Stomach (tissue), 9 donors: ENCODE data around the gene SAT1. TPM values are rescaled to one million over a fixed set of nuclear protein-coding genes. Genes with fewer than 3 reads are reported as not detected.

Experiments used
- DNase-seq, 2 donors: peaks; one replicate each; pipeline versions ENCODE4 v3.0.0 to v3.0.0-alpha.2; 2013 to 2019
- H3K27ac ChIP-seq, 5 donors: fragments of 200-600 bp in 4 of 5; sonication (generic) in 4 of 5; one replicate each; pipeline ENCODE4 v1.5.1; 2013 to 2019; ENCODE audit warnings: mild to moderate bottlenecking in 1 of 5, moderate library complexity in 1 of 5
- H3K27me3 ChIP-seq, 3 donors: fragments of 200-600 bp; sonication (generic); one replicate each; pipeline ENCODE4 v1.5.1; 2017 to 2019; ENCODE audit warnings: mixed run types in 1 of 3
- H3K36me3 ChIP-seq, 4 donors: fragments of 200-600 bp; sonication (generic); 1 replicate in 3 of 4; 2 replicates in 1 of 4; pipeline ENCODE4 v1.5.1; 2016 to 2019
- H3K4me1 ChIP-seq, 4 donors: fragments of 200-600 bp; sonication (generic); one replicate each; pipeline ENCODE4 v1.5.1; 2016 to 2019
- H3K4me3 ChIP-seq, 4 donors: fragments of 200-600 bp; sonication (generic) in 3 of 4; one replicate each; pipeline ENCODE4 v1.5.1; 2016 to 2019; ENCODE audit warnings: mild to moderate bottlenecking in 1 of 4
- H3K9me3 ChIP-seq, 4 donors: fragments of 200-600 bp; sonication (generic); one replicate each; pipeline ENCODE4 v1.5.1; 2016 to 2019
- EP300 ChIP-seq: sonication (generic); formaldehyde crosslinking; IDR thresholded peaks from one replicate; pipeline ENCODE4 v1.6.1; 2017; ENCODE audit warnings: antibody characterized with exemption
- POLR2A ChIP-seq, 4 donors: fragments of 450-650 bp; IDR thresholded peaks; one replicate each; pipeline ENCODE4 v1.6.1; 2016; ENCODE audit warnings: antibody characterized with exemption in 4 of 4, control low read depth in 2 of 4, mild to moderate bottlenecking in 1 of 4, moderate library complexity in 1 of 4
- POLR2AphosphoS5 ChIP-seq, 3 donors: sonication (generic); formaldehyde crosslinking; IDR thresholded peaks; one replicate each; pipeline ENCODE4 v1.6.1; 2016; ENCODE audit warnings: antibody characterized with exemption in 3 of 3
- WGBS, 5 donors: extraction: QIAGEN DNeasy Blood & Tissue Kit in 3 of 5; methylation state at CpG; one replicate each; pipeline versions ENCODE4 v1.1.5 to v1.1.7; 2013 to 2018; 5-methylcytosine and 5-hydroxymethylcytosine counted together
- intact Hi-C: fragments of 100-400 bp; cut with DNase I; formaldehyde crosslinking; loops from one replicate; pipeline ENCODE4 v1.15.1; 2023; ENCODE audit warnings: low total_unique reads
- polyA plus RNA-seq, 3 donors: library from polyadenylated mRNA; stranded (reverse); fragments of 200-250 nt; gene quantifications; one replicate each; pipeline ENCODE4 v1.2.3, GENCODE V29; 2013
- total RNA-seq, 5 donors: library from RNA; depleted of rRNA; stranded (reverse); fragments of >200 nt; gene quantifications; one replicate each; pipeline versions ENCODE4 v1.1.0 to v1.2.3, GENCODE V29; 2014 to 2016
- TF ChIP-seq, protein P1 (sequence below), 7 experiments: fragments of 450-650 bp in 4 of 7; fragments of 200-600 bp in 3 of 7; sonication (generic) in 3 of 7; IDR thresholded peaks; one replicate each; pipeline ENCODE4 v1.5.1; 2016 to 2019; ENCODE audit warnings: antibody characterized with exemption in 7 of 7, control low read depth in 2 of 7, mild to moderate bottlenecking in 1 of 7
- donor health status: healthy with polysubstance abuse.
- donor health status: Bipolar disorder and iron deficiency.
- donor health status: healthy.

Gene SAT1
- total and polyA plus RNA-seq, 8 donors: 499 to 2,157 (median 1,032) TPM

DNA sequence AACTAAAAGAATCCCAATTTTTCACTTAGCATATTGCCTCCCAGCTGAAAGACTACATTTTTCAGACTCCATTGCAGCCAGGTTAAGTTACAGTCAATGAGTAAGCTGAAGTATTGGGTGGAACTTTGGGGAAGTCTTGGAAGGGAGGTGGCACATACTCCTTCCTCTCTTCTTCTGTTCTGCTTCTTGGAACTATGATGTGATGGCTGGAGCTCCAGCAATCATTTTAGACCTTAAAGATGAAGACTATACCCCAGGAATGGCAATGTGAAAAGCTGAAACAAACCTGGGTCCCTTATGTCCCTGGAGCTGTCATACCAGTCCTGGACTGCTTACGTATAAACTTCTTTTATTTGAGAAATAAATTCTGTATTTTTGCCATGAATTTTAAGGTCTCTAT is 30.8 kb downstream of the SAT1 start:
- DNase-seq: no peak
- 92 to 100% (median 96%) methylated on average over 1 of the region's 1 CpG for WGBS, 5 donors
- intact Hi-C loops: no loop called here

DNA sequence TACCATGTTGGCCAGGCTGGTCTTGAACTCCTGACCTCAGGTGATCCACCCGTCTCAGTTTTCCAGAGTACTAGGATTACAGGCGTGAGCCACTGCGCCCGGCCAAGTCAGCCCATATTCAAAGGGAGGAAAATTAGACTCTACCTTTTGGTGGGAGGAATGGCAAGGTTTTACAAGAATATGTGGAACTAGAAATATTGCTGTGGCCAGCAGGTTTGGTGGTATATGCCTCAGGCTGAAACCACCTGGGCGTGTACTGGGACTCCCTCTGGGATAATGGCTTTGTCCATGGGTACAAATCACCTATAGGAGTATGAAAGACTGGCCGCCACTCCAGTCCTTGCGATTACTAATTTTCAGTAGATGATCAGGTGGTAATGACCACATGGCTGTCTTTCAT is 32.4 kb downstream of the SAT1 start:
- no peaks in the 10 kb centered on the region for H3K36me3 ChIP-seq
- H3K4me3 ChIP-seq: no peak overlapping the region
- no peaks in the 10 kb centered on the region for H3K27me3 ChIP-seq
- no peaks in the 10 kb centered on the region for H3K4me1 ChIP-seq
- H3K27ac ChIP-seq: no peak overlapping the region
- no peak for TF ChIP-seq EP300
- no peak for TF ChIP-seq POLR2AphosphoS5 (IDR thresholded peaks at IDR 0.05)
- 91 to 96% (median 94%) methylated on average over 6 to 7 of the region's 7 CpGs for WGBS, 5 donors
- no peak for DNase-seq
- peaks cover 0 to 8% (median 0%) of the 10 kb centered on the region in 4 donors for H3K9me3 ChIP-seq
- intact Hi-C loops: no loop called here

More for the DNA sequence above, 30.8 kb downstream of the SAT1 start:
- no peak overlapping the region for H3K4me3 ChIP-seq
- TF ChIP-seq, protein P1, sequence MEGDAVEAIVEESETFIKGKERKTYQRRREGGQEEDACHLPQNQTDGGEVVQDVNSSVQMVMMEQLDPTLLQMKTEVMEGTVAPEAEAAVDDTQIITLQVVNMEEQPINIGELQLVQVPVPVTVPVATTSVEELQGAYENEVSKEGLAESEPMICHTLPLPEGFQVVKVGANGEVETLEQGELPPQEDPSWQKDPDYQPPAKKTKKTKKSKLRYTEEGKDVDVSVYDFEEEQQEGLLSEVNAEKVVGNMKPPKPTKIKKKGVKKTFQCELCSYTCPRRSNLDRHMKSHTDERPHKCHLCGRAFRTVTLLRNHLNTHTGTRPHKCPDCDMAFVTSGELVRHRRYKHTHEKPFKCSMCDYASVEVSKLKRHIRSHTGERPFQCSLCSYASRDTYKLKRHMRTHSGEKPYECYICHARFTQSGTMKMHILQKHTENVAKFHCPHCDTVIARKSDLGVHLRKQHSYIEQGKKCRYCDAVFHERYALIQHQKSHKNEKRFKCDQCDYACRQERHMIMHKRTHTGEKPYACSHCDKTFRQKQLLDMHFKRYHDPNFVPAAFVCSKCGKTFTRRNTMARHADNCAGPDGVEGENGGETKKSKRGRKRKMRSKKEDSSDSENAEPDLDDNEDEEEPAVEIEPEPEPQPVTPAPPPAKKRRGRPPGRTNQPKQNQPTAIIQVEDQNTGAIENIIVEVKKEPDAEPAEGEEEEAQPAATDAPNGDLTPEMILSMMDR (IDR thresholded peaks at IDR 0.05): no peak
- no peaks in the 10 kb centered on the region for H3K36me3 ChIP-seq
- H3K27me3 ChIP-seq: no peaks in the 10 kb centered on the region
- H3K4me1 ChIP-seq: no peaks in the 10 kb centered on the region
- H3K9me3 ChIP-seq: peaks cover 0 to 8% (median 0%) of the 10 kb centered on the region in 4 donors
- H3K27ac ChIP-seq: no peak overlapping the region

DNA sequence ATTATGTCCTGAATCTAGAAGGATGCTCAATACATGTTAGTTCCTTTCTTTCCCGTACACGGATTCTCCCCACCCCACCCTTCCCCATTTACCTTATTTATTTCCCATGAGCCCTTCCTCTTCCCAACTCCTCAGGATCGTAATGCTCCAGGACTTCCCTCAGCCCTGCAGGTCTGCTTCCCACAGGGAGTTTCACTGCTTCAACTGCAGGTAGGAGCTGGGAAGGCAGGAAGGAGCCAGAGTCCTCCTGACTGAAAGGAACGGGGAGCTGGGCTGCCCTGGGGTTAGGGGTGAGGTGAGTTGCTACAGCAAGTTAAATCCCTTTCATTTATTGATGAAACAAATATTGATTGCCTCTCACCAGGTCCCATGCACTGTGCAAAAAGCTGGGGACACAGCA is 33.2 kb downstream of the SAT1 start:
- Histone ChIP-seq H3K9me3 (peaks cover 0 to 8% (median 0%) of the 10 kb centered on the region in 4 donors), H3K27ac (no peak overlapping the region), H3K4me3 (no peak overlapping the region), H3K27me3 (no peaks in the 10 kb centered on the region), H3K4me1 (no peaks in the 10 kb centered on the region), H3K36me3 (no peaks in the 10 kb centered on the region)
- TF ChIP-seq POLR2A (IDR thresholded peaks at IDR 0.05) (no peak), POLR2AphosphoS5 (IDR thresholded peaks at IDR 0.05) (no peak), EP300 (no peak)
- TF ChIP-seq, protein P1 (IDR thresholded peaks at IDR 0.05): no peak
- 66 to 90% (median 69%) methylated on average over 4 of the region's 4 CpGs for WGBS, 5 donors
- intact Hi-C loops: no loop called here
- no peak for DNase-seq

- DNase-seq: no peak
- peaks cover 0 to 8% (median 0%) of the 10 kb centered on the region in 4 donors for H3K9me3 ChIP-seq
- 85 to 91% (median 87%) methylated on average over 3 of the region's 3 CpGs for whole genome bisulfite sequencing, 5 donors
- H3K36me3 ChIP-seq: no peaks in the 10 kb centered on the region
- TF ChIP-seq, protein P1 (IDR thresholded peaks at IDR 0.05): no peak
- TF ChIP-seq POLR2AphosphoS5 (IDR thresholded peaks at IDR 0.05) (no peak), EP300 (no peak), POLR2A (IDR thresholded peaks at IDR 0.05) (no peak)
- intact Hi-C loops: no loop called here
- no peaks in the 10 kb centered on the region for H3K4me1 ChIP-seq
- no peaks in the 10 kb centered on the region for H3K27me3 ChIP-seq
- no peak overlapping the region for H3K27ac ChIP-seq
- no peak overlapping the region for H3K4me3 ChIP-seq
Measured at GRCh38 chrX:23817979-23818336, 35.0 kb downstream of the SAT1 start.

DNA sequence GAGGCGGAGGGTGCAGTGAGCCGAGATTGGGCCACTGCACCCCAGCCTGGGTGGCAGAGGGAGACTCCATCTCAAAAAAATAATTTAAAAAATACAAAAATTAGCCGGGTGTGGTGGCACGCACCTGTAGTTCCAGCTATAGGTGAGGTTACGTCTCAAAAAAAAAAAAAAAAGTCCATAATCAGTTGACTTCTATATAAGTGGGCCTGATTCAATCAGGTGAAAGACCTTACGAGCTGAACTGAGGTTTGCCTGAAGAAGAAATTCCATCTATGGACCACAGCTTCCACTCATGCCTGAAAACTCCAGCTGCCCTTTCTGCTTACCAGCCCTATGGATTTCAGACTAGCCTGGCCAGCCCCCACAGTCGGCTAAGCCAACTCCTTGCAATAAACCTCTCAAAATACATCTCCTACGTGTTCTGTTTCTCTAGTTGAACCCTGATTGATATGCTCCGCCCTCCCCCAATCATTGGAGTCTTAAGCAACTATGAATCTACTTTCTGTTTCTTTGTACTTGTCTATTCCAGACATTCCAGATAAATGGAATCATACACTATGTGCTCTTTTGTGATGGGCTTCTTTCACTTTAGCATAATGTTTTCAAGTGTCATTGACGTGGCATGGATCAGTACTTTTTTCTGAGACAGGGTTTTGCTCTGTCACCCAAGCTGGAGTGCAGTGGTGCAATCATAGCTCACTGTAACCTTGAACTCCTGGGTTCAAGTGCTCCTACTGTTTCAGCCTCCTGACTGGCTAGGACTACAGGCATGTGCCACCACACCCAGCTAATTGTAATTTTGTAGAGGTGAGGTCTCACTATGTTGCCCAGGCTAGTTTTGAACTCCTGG is 36.6 kb downstream of the SAT1 start:
- 79 to 93% (median 86%) methylated on average over 10 of the region's 10 CpGs for WGBS, 5 donors
- H3K4me3 ChIP-seq: no peak overlapping the region
- H3K27me3 ChIP-seq: no peaks in the 10 kb centered on the region
- no peaks in the 10 kb centered on the region for H3K9me3 ChIP-seq
- TF ChIP-seq EP300 (no peak), POLR2A (IDR thresholded peaks at IDR 0.05) (no peak), POLR2AphosphoS5 (IDR thresholded peaks at IDR 0.05) (no peak)
- TF ChIP-seq, protein P1 (IDR thresholded peaks at IDR 0.05): no peak
- no peaks in the 10 kb centered on the region for H3K4me1 ChIP-seq
- intact Hi-C loops: no loop called here
- DNase-seq: no peak
- H3K36me3 ChIP-seq: no peaks in the 10 kb centered on the region
- no peak overlapping the region for H3K27ac ChIP-seq
